Measurements from ENCODE around the gene LGALS9C.
"Not testable (repeated sequence)": the region's sequence is repeated elsewhere in the genome, so short reads cannot be mapped to it uniquely, and the experiment has no call there.

DNA sequence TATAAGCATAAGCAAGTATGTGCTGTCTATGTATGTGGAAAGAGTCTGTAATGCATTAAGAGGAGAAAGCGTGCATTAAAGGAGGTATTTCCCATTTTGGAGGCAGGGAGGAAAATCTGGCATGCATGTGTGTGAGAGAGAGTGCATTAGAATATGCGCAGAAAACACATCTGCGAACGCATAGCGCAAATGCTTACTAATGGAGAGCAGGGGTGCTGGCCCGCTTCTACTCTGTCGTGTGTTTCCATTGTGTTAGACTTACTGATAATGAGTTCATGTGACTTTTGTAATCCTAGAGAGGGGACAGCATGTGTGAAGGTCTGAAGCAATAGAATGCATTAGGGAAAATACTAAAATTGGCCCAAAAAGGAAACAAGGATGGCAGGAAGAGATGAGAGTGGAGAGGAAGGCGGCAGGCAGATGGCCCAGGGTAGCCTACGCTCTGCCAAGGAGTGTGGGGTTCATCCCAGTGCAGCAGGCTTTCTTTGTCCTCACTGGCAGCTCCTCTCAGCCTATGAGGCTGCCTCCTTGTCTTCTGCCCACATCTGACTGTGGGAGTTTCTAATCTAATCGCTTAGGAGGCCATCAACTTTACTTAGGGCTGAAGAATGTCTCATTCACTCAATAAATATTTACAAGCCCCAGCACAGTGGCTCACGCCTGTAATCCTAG, 12.6 kb upstream of the LGALS9C start:
- TF ChIP-seq, protein P1, sequence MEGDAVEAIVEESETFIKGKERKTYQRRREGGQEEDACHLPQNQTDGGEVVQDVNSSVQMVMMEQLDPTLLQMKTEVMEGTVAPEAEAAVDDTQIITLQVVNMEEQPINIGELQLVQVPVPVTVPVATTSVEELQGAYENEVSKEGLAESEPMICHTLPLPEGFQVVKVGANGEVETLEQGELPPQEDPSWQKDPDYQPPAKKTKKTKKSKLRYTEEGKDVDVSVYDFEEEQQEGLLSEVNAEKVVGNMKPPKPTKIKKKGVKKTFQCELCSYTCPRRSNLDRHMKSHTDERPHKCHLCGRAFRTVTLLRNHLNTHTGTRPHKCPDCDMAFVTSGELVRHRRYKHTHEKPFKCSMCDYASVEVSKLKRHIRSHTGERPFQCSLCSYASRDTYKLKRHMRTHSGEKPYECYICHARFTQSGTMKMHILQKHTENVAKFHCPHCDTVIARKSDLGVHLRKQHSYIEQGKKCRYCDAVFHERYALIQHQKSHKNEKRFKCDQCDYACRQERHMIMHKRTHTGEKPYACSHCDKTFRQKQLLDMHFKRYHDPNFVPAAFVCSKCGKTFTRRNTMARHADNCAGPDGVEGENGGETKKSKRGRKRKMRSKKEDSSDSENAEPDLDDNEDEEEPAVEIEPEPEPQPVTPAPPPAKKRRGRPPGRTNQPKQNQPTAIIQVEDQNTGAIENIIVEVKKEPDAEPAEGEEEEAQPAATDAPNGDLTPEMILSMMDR (IDR thresholded peaks at IDR 0.05), result not testable (repeated sequence)
- TF ChIP-seq POLR2A, POLR2AphosphoS5, EP300 (IDR thresholded peaks at IDR 0.05): not testable (repeated sequence)

All from stomach (tissue), 4 donors.